SU-DHL-6 (cell line): ENCODE data around the gene MYL12B.

Experiments used
- EZH2phosphoT487 ChIP-seq: fragments of 200-600 bp; sonication (generic), shearing (Covaris generic); conservative IDR thresholded peaks from 2 replicates; pipeline ENCODE4 v1.6.1; 2018; ENCODE audit warnings: mild to moderate bottlenecking, antibody characterized with exemption, low read length, moderate library complexity, mixed read lengths
- TF ChIP-seq, protein P1 (sequence below): fragments of 200-600 bp; sonication (generic); IDR thresholded peaks from one replicate; pipeline ENCODE4 v1.5.1; 2017; ENCODE audit warnings: antibody characterized with exemption, mild to moderate bottlenecking, low read length, moderate library complexity; ENCODE audit not compliant: insufficient read depth, poor library complexity, severe bottlenecking

DNA sequence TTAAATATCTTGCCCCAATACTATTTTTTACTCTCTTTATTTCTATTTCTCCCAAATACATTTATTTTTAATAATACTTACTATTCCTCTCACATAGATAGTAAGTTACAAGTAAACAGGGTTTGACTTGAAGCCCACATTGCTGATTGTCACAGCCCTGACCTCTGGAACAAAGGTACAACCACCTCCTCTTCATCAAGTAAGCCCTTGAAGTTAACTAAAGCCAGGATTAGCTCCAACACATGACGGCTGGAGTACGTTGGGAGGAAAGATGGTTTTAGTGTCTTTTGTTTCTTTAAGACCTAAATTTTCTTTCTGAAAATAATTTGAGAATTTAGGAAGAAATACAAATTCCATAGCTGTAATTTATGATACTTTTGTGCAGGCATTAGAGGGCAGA, 43.1 kb upstream of the MYL12B start:
- TF ChIP-seq EZH2phosphoT487: no peak
- TF ChIP-seq, protein P1, sequence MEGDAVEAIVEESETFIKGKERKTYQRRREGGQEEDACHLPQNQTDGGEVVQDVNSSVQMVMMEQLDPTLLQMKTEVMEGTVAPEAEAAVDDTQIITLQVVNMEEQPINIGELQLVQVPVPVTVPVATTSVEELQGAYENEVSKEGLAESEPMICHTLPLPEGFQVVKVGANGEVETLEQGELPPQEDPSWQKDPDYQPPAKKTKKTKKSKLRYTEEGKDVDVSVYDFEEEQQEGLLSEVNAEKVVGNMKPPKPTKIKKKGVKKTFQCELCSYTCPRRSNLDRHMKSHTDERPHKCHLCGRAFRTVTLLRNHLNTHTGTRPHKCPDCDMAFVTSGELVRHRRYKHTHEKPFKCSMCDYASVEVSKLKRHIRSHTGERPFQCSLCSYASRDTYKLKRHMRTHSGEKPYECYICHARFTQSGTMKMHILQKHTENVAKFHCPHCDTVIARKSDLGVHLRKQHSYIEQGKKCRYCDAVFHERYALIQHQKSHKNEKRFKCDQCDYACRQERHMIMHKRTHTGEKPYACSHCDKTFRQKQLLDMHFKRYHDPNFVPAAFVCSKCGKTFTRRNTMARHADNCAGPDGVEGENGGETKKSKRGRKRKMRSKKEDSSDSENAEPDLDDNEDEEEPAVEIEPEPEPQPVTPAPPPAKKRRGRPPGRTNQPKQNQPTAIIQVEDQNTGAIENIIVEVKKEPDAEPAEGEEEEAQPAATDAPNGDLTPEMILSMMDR: no peak
